Measurements from ENCODE around the gene ARTN.

ARTN gene

DNA sequence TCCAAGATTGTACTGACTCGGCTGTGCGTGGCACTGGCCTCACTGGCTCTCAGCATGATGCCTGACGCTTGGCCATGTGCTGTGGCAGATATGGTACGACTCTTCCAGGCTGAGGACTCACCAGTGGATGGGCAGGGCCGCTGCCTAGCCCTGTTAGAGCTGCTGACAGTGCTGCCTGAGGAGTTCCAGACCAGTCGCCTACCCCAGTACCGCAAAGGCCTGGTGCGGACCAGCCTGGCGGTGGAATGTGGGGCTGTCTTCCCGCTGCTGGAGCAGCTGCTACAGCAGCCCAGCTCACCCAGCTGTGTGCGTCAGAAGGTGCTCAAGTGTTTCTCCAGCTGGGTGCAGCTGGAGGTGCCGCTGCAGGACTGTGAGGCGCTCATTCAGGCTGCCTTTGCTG is 16.1 kb downstream of the ARTN start:
- DNase-seq: no peak

DNA sequence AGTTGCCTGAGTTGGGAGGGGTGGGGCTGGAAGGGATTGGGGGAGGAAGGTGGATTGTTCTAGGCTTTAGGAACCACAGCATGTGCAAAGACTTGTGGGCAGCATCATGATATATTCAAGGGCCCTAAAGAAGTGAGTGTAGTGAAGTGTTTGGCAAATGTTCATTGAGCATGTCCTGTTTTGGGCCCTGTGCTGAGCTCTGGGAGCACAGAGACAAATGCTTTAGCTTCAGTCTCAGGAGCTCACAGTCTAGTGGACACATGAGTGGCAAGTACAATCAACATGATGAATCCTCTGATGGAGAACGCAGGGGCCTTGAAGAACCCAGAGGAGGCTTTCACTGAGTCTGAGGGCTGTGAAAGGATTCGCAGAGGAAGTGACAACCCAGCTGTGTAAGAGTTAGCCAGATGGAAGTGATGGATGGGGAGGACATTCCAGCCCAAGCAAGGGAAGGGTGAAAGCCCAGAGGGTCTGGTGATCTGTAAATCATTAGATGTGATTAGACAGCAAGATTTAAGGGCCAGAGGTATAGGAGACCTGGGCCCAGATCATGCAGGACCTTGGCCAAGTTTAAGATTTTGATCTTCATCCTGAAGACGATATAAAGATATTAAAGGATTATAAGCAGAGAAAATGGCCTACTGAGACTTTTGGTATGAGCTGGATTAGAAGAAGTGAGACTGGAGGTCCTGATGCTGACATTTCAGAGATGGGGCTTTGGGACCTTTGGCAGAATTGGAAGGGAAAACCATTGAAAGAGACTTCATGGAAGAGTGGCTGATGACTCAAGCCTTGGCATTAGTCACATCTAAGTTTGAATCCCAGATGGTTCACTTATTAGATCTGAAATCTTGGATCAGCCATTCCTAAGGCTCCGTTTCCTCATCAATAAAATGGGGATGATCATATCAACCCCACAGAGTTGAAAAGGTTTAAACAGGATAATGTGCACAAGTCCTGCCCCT is 17.7 kb downstream of the ARTN start:
- no peak for DNase-seq

DNA sequence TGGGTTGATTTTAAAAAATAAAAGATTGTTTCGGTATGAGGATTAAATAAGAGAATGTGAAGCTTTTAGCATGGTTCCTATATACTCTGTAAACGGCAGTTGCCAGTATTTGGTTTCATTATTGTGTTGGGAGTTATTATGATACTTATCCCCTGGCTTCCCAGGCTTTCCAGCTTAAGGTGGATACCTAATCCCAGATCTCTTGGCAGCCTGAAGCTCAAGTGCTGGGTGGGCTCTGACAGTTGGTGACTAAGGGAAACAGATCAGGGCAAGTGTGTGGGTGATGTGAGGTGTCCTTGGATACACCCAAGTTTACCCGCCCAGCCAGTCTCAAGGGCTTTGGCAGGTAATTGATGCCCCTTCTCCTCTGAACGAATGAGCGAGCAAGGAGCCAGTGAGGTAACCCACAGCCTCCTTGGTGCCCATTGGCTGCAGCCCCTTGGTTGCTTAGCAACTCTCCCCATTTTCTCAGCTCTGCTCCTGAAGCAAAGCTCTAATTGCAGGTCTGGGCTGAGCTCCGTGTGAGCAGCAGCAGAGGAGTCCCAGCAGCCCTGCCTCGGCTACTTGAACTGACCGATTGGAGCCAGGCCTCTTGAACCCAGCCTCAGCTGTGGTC is 19.2 kb downstream of the ARTN start:
- DNase-seq: no peak

DNA sequence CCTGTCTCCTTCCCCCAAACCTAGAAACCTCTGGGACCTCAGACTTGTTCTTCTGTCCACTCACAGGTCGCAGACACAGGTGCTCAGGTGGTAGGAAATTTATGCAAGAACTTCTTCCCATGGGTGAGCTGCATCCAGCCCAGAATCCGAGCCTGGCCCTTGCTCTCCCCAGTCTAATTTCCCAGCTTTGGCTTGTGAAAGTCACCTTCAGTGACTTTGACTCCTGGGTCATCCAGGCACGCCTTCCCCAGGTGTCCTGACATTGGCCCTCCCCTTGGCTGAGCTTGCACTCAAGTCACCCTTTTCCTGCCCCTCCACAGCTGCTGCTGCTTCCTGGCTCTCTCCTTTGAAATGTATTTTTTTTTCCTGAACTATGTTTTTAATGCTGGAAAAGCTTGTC is 19.8 kb downstream of the ARTN start:
- DNase-seq: no peak

DNA sequence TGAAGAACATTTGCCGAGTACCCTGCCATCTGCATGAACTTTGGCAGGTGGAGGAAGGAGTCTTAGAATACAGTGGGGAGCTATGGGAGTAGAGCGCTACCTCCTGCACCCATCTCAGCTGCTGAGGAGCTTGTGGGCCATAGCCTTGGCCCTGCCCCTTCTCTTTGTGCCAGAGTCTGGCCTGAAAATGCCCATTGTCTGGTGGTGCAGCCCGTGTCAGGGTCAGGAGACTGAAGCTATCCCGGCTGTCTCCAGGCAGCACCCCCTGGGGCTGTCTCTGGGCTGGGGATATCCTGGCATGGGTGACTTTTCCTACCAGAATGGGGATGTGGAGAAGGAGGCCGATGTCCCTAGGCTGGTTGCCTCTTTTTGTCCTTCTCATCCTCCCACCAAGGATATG is 20.4 kb downstream of the ARTN start:
- DNase-seq: no peak

DNA sequence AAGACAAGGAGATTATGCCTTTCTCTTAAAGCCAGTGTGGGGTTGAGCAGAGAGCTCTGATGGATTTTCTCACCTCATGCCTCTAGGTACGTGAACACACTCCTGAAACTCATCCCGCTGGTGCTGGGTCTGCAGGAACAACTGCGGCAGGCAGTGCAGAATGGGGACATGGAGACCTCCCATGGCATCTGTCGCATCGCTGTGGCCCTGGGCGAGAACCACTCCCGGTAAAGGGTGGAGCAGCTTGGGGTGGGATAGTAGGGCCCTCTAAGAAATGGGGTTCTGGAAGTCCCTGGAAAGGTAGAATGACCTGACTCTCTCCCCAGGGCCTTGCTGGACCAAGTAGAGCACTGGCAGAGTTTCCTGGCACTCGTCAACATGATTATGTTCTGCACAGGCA is 22.6 kb downstream of the ARTN start:
- no peak for DNase-seq

DNA sequence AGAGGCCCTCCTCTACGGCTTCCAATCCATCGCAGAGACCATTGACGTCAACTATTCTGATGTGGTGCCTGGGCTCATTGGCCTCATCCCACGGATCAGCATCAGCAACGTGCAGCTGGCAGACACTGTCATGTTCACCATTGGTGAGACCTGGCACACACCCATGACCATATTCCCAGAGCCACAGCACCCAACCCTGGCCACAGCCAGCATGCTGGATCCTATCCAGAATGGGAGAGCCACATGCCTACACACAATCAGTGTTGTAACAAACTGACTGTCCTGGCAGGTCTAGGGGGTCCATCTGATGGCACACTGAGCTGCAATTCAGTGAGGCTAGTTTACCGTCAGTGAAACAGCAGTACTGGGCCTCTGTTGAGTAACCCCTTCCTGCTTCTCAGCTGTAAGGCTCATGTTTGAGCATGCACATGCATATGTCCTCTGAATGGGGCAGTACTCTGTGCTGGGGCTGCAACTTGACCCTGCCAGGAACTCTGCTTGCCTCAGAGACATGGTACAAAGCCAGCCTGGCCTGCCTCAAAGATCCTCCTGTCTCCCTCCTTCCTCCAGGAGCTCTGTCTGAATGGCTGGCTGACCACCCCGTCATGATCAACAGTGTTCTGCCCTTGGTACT is 23.9 kb downstream of the ARTN start:
- DNase-seq: no peak

DNA sequence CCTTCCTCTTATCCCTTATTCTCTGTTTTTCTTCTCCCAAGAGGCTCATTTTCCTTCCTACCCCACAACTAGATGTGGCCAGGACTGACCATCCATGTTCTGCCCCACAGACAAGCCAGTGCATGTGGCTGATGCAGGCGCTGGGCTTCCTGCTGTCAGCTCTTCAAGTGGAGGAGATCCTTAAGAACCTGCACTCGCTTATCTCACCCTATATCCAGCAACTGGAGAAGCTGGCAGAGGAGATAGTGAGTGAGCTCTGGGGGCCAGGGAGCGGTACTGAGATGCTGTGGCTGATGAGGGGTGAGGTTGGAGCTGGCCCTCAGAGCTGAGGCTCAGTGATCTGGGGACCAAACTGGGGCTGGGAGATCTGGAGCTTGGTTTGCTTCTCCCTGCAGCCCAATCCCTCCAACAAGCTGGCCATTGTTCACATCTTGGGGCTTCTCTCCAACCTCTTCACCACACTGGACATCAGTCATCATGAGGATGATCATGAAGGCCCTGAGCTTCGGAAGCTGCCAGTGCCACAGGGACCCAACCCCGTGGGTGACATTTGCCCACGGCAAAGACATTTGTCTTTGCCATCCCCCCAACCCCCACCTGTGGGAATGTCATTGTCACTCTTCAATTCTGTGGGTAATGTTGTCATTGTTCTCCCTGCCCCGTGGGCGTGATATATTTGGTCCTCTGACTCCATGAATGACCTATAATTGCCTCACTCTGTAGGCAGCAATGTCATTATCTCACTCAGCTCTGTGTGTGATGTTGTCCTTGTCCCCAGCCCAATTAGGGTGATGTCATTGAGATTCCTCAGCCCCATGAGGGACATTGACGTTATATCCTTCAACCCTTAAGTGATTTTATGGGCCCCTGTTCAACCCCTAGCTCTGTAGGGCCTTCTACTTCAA is 25.0 kb downstream of the ARTN start:
- DNase-seq: no peak

DNA sequence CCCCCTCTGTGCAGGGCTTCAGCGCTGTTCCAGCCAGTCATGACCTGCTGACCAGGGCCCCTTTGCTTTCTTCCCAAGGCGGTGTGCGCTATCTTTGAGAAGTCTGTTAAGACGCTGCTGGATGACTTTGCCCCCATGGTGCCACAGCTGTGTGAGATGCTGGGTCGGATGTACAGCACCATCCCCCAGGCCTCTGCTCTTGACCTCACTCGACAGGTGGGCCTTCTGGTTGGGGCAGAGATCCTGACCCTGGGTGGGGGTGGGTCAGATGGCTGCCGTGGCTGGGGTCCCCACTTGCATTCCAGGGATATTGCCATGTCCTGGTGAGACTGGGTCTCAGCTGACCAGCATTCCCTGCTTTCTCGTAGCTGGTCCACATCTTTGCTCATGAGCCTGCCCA is 27.2 kb downstream of the ARTN start:
- DNase-seq: no peak

DNA sequence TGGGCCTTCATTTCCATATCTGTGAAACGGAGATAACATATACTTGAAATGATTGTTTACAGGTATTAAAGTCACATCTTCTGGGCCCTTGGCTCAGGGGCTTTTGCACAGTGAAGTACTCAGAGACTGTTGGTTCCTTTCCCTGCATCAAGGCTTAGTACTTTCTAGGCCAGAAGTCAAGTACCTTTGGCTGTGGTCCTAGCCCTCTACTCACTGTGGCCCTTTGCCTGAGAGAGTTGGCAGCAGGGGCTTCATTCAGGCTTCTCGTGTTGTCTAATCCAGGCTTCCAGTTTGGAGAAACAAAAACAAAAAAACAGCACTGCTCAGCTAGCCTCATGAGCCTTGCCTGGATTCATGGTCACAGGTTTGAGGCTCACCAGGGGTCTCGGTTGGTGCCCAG is 28.1 kb downstream of the ARTN start:
- DNase-seq: no peak

DNA sequence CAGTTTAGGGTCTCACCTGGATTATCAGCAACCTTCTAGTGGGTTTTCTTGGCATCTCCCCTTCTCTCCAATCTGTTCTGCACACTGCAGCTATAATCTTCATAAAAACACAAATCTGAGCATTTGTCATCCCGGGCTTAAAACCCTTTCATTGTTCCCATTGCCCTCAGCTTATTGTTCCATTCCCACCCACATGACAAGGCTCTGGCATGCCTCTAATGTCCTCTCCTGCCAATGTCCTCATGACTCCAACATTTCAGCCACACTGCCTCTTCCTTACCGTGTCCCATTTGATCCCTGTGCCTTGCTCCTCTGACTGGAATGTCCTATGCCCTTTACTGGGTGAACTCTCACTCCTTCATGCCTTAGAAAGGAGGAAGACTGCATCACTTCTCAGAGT is 28.7 kb downstream of the ARTN start:
- DNase-seq: no peak

DNA sequence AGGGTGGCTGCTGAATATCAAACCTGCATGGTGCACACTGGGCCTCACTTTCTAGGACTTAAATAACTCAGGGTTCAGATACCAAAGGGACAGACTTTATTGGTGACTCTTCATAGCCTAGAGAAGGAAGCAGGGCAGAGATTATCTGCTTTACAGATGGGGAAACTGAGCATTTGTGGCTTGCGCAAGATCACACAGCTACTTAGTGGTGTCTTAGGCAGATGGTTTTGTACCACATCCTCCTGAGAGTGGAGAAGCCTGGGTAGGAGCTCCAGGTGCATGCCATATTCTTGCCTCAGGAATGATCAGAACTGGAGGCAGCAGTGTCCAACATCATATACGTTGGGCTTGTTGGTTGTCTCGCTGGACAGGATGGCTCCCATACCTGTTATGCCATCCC is 29.4 kb downstream of the ARTN start:
- no peak for DNase-seq

DNA sequence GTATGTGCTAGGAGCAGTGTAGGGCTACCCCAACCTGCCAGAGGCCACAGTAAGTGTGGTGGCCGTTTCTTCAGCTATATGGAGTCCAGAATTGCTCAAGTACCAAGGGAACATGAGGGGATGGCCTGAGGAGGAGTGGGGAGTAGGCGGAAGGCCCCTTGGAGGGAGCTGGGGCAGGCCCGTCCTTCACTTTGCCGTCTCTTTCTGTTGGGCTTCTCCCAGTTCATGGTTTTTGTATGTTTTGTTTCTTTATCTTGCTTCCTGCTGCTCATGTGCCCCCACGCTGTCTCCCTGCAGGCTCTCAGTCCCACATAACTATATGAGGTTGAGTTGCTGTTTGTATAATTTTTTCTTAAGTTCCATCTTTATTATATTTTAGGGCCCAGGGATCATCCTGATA is 30.3 kb downstream of the ARTN start:
- DNase-seq: no peak

DNA sequence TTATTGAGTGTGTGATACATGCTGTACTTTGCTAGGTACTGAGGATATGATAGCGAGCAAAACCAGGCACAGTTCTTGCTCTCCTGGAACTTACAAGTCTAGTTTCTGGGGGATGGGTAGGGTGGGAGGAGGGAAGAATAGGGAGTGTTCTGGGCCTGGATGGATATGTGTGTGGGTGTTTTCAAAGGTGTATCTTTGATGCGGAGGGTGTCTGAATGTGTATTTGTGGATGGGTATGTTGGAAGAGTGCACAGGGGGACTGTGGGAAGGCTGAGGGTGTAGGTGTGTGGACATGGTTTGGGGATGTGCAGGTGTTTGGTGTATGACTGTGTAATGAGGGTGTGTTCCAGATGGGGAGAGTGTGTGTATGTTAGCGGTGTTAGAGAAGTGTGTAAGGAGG is 31.7 kb downstream of the ARTN start:
- no peak for DNase-seq

DNA sequence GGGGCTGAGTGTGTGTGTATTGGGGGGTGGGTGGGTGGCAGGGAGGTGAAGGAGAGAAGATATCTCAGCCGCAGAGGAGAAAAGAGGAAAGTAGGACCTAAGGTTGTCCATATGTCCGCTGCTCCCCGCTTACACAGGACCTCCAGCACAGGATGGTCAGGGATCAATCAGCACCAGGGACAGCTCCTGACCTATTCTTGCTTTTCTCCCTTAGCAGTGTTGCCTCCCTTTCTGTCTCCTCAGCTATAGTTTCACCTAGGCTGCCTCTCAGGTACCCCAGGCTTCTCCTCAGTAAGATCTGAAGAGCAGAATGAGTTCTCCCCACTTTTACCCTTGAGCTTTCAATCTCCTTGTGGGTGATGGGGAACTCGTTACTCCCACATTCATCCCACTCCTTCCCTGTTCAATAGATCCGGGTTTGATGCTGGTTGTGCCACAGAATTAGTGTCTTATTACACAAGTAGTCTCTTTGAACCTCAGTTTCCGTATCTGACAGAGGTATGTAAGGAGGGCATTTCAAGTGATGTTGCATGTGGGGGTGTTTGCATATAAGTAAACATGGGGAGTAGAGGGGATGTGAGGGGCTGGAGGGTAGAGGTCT is 34.8 kb downstream of the ARTN start:
- DNase-seq: peak; percentile 25

DNA sequence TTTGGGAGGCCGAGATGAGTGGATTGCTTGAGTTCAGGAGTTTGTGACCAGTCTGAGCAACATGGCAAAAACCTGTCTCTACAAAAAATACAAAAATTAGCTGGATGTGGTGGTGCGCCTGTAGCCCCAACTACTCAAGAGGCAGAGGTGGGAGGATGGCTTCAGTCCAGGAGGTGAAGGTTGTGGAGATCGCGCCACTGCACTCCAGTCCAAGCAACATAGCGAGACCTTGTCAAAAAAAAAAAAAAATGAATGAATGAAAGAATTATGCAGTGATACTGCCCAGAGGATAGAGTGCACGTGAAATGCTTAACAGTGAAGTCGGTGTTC is 35.8 kb downstream of the ARTN start:
- DNase-seq: no peak

DNA sequence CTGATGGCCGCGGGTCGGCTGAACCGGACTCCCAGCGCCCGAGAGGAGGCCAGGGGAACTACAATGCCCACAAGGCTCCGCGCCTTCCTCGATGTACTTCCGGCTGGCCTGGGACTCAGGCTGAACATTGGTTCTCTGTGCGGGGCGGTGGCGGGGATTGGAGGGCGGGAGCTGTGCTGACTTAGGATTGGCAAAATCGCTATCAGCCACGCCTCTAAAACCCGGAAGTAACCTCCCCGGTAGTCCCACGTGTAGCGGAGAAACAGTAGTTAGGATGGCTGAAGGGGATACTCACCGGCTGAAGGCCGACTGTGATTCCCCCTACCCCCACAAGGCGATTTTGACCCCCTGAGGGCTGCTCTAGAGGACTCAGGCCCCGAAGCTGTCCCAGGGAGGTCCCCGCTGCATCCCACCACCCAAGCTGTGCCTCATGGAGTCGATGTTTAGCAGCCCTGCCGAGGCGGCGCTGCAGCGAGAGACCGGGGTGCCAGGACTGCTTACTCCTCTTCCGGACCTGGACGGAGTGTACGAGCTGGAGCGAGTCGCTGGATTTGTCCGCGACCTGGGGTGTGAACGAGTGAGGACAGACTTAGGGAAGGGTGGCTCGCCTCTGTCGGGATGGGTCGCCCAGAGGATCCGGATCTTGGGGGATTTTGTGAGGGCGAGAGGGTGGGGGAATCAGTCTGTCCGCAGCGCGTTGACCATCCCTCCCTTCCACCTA is 36.3 kb downstream of the ARTN start, which contains the start of gene DPH2:
Gene DPH2, plus strand, starts transcription at position 265 of the 721 bp plus-strand sequence. Its CDS starts 166 bp downstream, at position 431.
- DNase-seq: peak; percentile 95

DNA sequence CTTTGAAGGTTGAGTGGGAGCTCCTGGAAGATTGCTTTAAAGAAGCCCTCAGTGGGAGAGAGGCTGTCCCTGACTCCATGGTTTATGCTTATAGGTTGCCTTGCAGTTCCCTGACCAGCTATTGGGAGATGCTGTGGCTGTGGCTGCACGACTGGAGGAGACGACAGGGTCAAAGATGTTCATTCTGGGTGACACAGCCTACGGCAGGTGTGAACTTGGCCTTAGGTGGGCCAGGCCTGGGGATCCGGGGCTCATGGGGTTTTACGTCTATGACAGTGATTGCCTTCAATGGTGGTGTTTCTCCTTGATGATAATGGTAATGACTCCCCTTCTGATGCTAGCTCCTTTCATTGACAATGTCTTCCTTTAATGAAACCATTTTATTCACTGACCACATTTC is 36.9 kb downstream of the ARTN start:
- DNase-seq: no peak

DNA sequence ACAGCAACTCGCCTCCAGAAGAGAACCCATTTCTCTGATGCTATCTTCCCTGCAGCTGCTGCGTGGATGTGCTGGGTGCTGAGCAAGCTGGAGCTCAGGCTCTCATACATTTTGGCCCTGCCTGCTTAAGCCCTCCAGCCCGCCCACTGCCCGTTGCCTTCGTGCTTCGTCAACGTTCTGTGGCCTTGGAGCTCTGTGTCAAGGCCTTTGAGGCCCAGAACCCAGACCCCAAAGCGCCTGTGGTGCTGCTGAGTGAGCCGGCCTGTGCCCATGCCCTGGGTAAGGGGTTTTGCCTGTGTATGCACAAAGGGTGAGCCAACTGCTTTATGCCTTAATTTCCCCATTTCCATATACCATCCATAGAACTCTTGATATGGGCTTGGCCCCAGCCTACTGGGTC is 37.3 kb downstream of the ARTN start:
- DNase-seq: no peak

DNA sequence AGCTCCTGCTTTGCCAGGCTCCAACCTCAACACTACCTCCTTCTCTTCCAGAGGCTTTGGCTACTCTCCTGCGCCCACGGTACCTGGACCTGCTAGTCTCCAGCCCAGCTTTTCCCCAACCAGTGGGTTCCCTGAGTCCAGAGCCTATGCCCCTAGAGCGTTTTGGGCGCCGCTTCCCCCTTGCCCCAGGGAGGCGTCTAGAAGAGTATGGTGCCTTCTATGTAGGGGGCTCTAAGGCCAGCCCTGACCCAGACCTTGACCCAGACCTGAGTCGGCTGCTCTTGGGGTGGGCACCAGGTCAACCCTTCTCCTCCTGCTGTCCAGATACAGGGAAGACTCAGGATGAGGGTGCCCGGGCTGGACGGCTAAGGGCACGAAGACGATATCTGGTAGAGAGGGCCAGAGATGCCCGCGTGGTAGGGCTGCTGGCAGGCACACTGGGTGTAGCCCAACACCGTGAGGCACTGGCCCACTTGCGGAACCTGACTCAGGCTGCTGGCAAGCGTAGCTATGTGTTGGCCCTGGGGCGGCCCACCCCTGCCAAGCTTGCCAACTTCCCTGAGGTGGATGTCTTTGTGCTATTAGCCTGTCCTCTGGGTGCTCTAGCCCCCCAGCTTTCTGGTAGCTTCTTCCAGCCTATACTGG is 37.9 kb downstream of the ARTN start:
- no peak for DNase-seq

DNA sequence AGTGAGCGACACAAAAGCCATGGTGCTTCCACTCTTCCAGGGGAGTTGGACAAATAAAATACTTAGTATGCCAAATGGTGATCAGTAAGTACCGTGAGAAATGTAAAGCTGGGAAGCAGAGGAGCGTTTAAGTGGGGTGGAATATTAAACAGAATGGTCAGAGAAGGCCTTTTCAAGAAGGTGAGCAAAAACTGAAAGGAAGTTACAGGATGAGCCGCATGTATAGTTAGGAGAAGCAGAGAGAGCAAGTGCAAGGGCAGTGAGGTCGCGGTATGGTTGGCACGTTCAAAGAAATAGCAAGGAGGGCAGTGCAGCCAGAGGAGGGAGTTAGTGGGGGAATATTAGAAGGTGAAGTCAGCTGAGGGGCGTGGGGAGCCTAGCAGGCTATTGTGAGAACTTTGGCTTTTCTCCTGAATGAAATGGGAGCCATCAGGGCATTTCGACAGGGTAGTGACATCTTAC is 40.4 kb downstream of the ARTN start:
- no peak for DNase-seq

Measured in CD4-positive, alpha-beta T cell treated with Interleukin-12 subunit alpha and Interleukin-12 subunit beta, for 1 hour (primary cell).